Osteocyte (in vitro differentiated cells): ENCODE measurements around the gene FBXO44. TPM values are rescaled to one million over a fixed set of nuclear protein-coding genes. Genes with fewer than 3 reads are reported as not detected.

Experiments
- DNase-seq: peaks from one replicate; pipeline ENCODE4 v3.0.0; 2021; ENCODE audit warnings: mixed read lengths; ENCODE audit not compliant: unreplicated experiment; ENCODE audit errors: extremely low spot score
- H3K27ac Mint-ChIP-seq: one replicate; pipeline ENCODE4 v1.8.0; 2021; ENCODE audit warnings: mild to moderate bottlenecking, mixed read lengths; ENCODE audit not compliant: unreplicated experiment
- H3K27me3 Mint-ChIP-seq: one replicate; pipeline ENCODE4 v1.8.0; 2021; ENCODE audit warnings: mixed read lengths; ENCODE audit not compliant: unreplicated experiment
- H3K36me3 Mint-ChIP-seq: one replicate; pipeline ENCODE4 v1.8.0; 2021; ENCODE audit warnings: mixed read lengths; ENCODE audit not compliant: unreplicated experiment
- H3K4me1 Mint-ChIP-seq: one replicate; pipeline ENCODE4 v1.8.0; 2021; ENCODE audit warnings: mixed read lengths; ENCODE audit not compliant: unreplicated experiment
- H3K4me3 Mint-ChIP-seq: one replicate; pipeline ENCODE4 v1.8.0; 2021; ENCODE audit warnings: mild to moderate bottlenecking, moderate library complexity, mixed read lengths; ENCODE audit not compliant: unreplicated experiment
- H3K9me3 Mint-ChIP-seq: one replicate; pipeline ENCODE4 v1.8.0; 2021; ENCODE audit warnings: mixed read lengths; ENCODE audit not compliant: unreplicated experiment
- total RNA-seq: library from RNA; stranded (reverse); gene quantifications from 2 replicates; pipeline ENCODE4 v1.2.1, GENCODE V29; 2021
- TF ChIP-seq, protein P1 (sequence below): fragments of 200-600 bp; sonication (generic); IDR thresholded peaks from 2 replicates; pipeline ENCODE4 v1.5.0; 2021; ENCODE audit warnings: antibody characterized with exemption, mild to moderate bottlenecking, moderate library complexity

The FBXO44 gene
- total RNA-seq, 1 donor from 2014 or later, result 27.7 TPM

DNA sequence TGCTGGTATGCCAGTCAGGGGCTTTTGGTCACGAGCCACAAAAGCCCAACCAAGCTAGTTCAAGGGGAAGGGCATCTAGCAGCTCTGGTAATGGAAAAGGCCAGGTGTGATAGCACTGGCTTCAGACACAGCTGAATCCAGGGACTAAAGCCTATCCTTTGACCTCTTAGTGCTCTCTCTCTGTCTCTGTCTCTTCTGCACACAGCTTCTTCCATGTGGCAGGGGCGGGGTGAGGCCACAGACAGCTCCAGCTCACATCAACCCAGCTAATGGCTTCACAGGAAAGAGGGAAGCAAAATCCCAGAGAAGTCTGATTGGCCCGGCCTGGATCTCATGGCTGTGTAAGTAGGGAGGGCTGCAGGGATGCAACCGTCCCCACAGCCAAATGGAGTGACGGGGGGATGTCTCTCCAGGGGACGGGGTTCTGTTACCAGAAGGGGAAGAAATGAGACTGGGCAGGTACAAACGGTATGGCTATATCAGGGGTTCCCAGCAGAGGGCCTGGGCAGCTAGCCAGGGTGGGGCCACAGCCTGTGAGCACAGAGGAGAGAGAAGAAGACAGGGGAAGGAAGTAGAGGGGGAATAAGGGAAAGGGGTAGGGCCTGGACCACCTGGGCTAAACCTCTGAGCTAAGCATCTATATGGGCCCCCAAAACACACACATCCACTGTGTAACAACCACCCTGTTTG lies 42.9 kb upstream of the FBXO44 start:
- Mint-ChIP-seq H3K9me3 (peaks cover 3% of the 10 kb centered on the region), H3K4me1 (no peaks in the 10 kb centered on the region), H3K27me3 (peaks cover 9% of the 10 kb centered on the region), H3K4me3 (no peak overlapping the region), H3K36me3 (no peaks in the 10 kb centered on the region), H3K27ac (no peak overlapping the region)
- DNase-seq, result no peak
- TF ChIP-seq, protein P1, sequence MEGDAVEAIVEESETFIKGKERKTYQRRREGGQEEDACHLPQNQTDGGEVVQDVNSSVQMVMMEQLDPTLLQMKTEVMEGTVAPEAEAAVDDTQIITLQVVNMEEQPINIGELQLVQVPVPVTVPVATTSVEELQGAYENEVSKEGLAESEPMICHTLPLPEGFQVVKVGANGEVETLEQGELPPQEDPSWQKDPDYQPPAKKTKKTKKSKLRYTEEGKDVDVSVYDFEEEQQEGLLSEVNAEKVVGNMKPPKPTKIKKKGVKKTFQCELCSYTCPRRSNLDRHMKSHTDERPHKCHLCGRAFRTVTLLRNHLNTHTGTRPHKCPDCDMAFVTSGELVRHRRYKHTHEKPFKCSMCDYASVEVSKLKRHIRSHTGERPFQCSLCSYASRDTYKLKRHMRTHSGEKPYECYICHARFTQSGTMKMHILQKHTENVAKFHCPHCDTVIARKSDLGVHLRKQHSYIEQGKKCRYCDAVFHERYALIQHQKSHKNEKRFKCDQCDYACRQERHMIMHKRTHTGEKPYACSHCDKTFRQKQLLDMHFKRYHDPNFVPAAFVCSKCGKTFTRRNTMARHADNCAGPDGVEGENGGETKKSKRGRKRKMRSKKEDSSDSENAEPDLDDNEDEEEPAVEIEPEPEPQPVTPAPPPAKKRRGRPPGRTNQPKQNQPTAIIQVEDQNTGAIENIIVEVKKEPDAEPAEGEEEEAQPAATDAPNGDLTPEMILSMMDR, result no peak

GRCh38 chr1:11613347-11613746 lies 41.3 kb upstream of the FBXO44 start:
- H3K4me3 Mint-ChIP-seq, result no peak overlapping the region
- no peaks in the 10 kb centered on the region for H3K36me3 Mint-ChIP-seq
- peaks cover 9% of the 10 kb centered on the region for H3K27me3 Mint-ChIP-seq
- TF ChIP-seq, protein P1, result no peak
- no peak for DNase-seq
- H3K9me3 Mint-ChIP-seq, result no peaks in the 10 kb centered on the region
- no peak overlapping the region for H3K27ac Mint-ChIP-seq
- no peaks in the 10 kb centered on the region for H3K4me1 Mint-ChIP-seq

GRCh38 chr1:11615090-11615489 lies 39.6 kb upstream of the FBXO44 start:
- Mint-ChIP-seq H3K27ac (no peak overlapping the region), H3K36me3 (no peaks in the 10 kb centered on the region), H3K4me3 (no peak overlapping the region), H3K4me1 (no peaks in the 10 kb centered on the region), H3K9me3 (no peaks in the 10 kb centered on the region), H3K27me3 (peaks cover 9% of the 10 kb centered on the region)
- TF ChIP-seq, protein P1, result no peak
- no peak for DNase-seq

DNA sequence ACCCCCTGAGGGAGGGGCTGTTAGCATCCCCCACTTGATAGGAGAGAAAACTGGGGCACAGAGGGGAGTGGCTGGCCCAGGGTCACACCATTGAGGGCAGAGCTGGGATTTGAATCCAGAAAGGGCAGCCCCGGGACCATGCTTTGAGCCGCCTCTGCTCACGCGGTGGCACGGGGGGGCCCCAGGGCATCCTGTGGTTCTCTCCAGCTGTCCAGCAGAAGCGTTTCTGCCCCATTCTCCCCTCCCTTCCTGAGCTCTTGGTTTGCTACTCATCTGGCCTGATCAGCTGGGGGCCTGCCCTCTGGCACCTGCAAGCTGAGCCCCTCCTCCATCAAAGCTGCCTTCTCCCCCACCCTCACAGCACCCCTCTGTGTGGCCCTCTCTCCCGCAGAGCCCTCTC lies 37.9 kb upstream of the FBXO44 start:
- no peak overlapping the region for H3K27ac Mint-ChIP-seq
- no peaks in the 10 kb centered on the region for H3K4me1 Mint-ChIP-seq
- no peak overlapping the region for H3K4me3 Mint-ChIP-seq
- TF ChIP-seq, protein P1, result no peak
- no peak for DNase-seq
- no peaks in the 10 kb centered on the region for H3K36me3 Mint-ChIP-seq
- H3K27me3 Mint-ChIP-seq, result peaks cover 5% of the 10 kb centered on the region
- H3K9me3 Mint-ChIP-seq, result no peaks in the 10 kb centered on the region

DNA sequence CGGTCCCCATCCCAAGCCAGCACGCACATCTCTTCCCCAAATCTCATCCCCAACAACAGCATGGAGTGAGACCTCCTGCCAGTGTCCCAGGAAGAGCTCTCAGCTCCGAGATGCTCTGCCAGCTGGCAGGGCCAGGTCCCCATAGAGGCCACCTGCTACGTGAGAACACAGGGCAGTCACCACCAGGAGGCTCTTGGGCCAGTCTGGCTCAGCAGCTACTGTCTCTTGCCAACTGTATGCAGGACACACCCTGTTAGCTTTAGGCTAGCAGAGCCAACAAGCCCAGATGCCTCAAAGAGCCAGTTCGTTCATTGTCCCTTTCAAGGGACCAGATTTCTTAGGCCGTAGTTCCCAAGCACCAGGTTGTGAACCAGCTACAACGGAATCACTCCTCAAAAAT lies 37.4 kb upstream of the FBXO44 start:
- H3K27ac Mint-ChIP-seq, result no peak overlapping the region
- H3K27me3 Mint-ChIP-seq, result peaks cover 2% of the 10 kb centered on the region
- no peaks in the 10 kb centered on the region for H3K9me3 Mint-ChIP-seq
- H3K36me3 Mint-ChIP-seq, result no peaks in the 10 kb centered on the region
- TF ChIP-seq, protein P1, result no peak
- DNase-seq, result no peak
- H3K4me3 Mint-ChIP-seq, result no peak overlapping the region
- H3K4me1 Mint-ChIP-seq, result no peaks in the 10 kb centered on the region
